Neural progenitor cell (in vitro differentiated cells): Measurements from ENCODE around the gene PPCDC.

Experiments used
- CTCF ChIP-seq: fragments of 200-600 bp; sonication (generic); IDR thresholded peaks from 2 replicates; pipeline ENCODE4 v1.5.1; 2017; ENCODE audit warnings: antibody characterized with exemption, mild to moderate bottlenecking
- EZH2 ChIP-seq: fragments of 200-600 bp; sonication (generic); IDR thresholded peaks from 2 replicates; pipeline ENCODE4 v1.6.1; 2017; ENCODE audit warnings: antibody characterized with exemption, mild to moderate bottlenecking, moderate library complexity
- EZH2phosphoT487 ChIP-seq: fragments of 200-600 bp; sonication (generic); IDR thresholded peaks from 2 replicates; pipeline ENCODE4 v1.6.1; 2017; ENCODE audit warnings: antibody characterized with exemption

GRCh38 chr15:75065851-75066509, 42.6 kb downstream of the PPCDC start:
- TF ChIP-seq CTCF (no peak), EZH2 (no peak), EZH2phosphoT487 (no peak)
